SK-N-SH (cell line): ENCODE data around the gene NCAM2. TPM values are rescaled to one million over a fixed set of nuclear protein-coding genes. Genes with fewer than 3 reads are reported as not detected.

Experiments used
- CTCF ChIA-PET: fragments of 300-600, 350-600 bp; formaldehyde crosslinking; extraction: SDS; loops from one replicate; lab custom pipeline; 2021; lab: Yijun Ruan, JAX
- POLR2A ChIA-PET: fragments of 350-600 bp; sonication (Branson Sonifier 250); formaldehyde crosslinking; extraction: SDS; loops from one replicate; lab custom pipeline; 2020; ENCODE audit warnings: antibody characterized with exemption, inconsistent platforms; lab: Yijun Ruan, JAX
- DNase-seq: peaks from one replicate; pipeline ENCODE4 v3.0.0; 2012
- H2AFZ ChIP-seq: fragments of 200-600 bp; sonication (generic); 2 replicates; pipeline ENCODE4 v1.8.1; 2016; ENCODE audit warnings: antibody characterized with exemption, mild to moderate bottlenecking, low read depth
- H3F3A ChIP-seq: fragments of 200-600 bp; sonication (generic); replicated peaks from 2 replicates; pipeline ENCODE3; 2016; ENCODE audit warnings: antibody characterized with exemption, mild to moderate bottlenecking; ENCODE audit not compliant: insufficient read depth
- H3K27ac ChIP-seq, 2 experiments: fragments of 200-500 bp in 1 of 2; fragments of 200-600 bp in 1 of 2; sonication (Bioruptor generic) in 1 of 2; sonication (generic), shearing (Covaris generic) in 1 of 2; 2 replicates each; pipeline versions ENCODE4 v1.5.1 to v1.6.1; 2014 to 2016; ENCODE audit warnings: low read depth in 2 of 2, inconsistent platforms in 1 of 2, low read length in 1 of 2, mild to moderate bottlenecking in 1 of 2, mixed read lengths in 1 of 2
- H3K27me3 ChIP-seq: fragments of 200-600 bp; sonication (generic), shearing (Covaris generic); 2 replicates; pipeline ENCODE4 v1.6.1; 2016; ENCODE audit warnings: mixed run types; ENCODE audit not compliant: insufficient read depth
- H3K36me3 ChIP-seq, 2 experiments: fragments of 200-500 bp in 1 of 2; fragments of 200-600 bp in 1 of 2; sonication (Bioruptor generic) in 1 of 2; sonication (generic) in 1 of 2; replicated peaks in 1 of 2; 2 replicates each; pipeline versions ENCODE3 to v1.5.1; 2014 to 2016; ENCODE audit warnings: low read length in 1 of 2, mild to moderate bottlenecking in 1 of 2; ENCODE audit not compliant: insufficient read depth in 2 of 2, control insufficient read depth in 1 of 2
- H3K4me1 ChIP-seq, 2 experiments: fragments of 200-500 bp in 1 of 2; fragments of 200-600 bp in 1 of 2; sonication (Bioruptor generic) in 1 of 2; sonication (generic), shearing (Covaris generic) in 1 of 2; 2 replicates each; pipeline versions ENCODE4 v1.5.1 to v1.6.1; 2014 to 2016; ENCODE audit warnings: low read depth in 1 of 2, low read length in 1 of 2, mixed run types in 1 of 2; ENCODE audit not compliant: insufficient read depth in 2 of 2, control insufficient read depth in 1 of 2
- H3K4me2 ChIP-seq: fragments of 200-600 bp; sonication (generic), shearing (Covaris generic); 2 replicates; pipeline ENCODE4 v1.6.1; 2017; ENCODE audit warnings: mixed run types
- H3K4me3 ChIP-seq, 2 experiments: fragments of 200-500 bp in 1 of 2; fragments of 200-600 bp in 1 of 2; sonication (Bioruptor generic) in 1 of 2; sonication (generic), shearing (Covaris generic) in 1 of 2; 2 replicates each; pipeline versions ENCODE4 v1.5.1 to v1.8.1; 2014 to 2016; ENCODE audit warnings: low read depth in 2 of 2, inconsistent platforms in 1 of 2, low read length in 1 of 2, mild to moderate bottlenecking in 1 of 2, mixed read lengths in 1 of 2, moderate library complexity in 1 of 2
- H3K79me2 ChIP-seq: fragments of 200-600 bp; sonication (generic); 2 replicates; pipeline ENCODE4 v1.8.1; 2017; ENCODE audit warnings: mild to moderate bottlenecking; ENCODE audit not compliant: insufficient read depth
- H3K9ac ChIP-seq: fragments of 200-600 bp; sonication (generic); 2 replicates; pipeline ENCODE4 v1.6.1; 2017; ENCODE audit warnings: mixed run types
- H3K9me2 ChIP-seq: fragments of 200-600 bp; sonication (generic); 2 replicates; pipeline ENCODE4 v1.6.1; 2017; ENCODE audit warnings: mixed run types
- H3K9me3 ChIP-seq: fragments of 200-600 bp; sonication (generic); 2 replicates; pipeline ENCODE4 v1.6.1; 2017; ENCODE audit warnings: mixed run types, mild to moderate bottlenecking, moderate library complexity
- H4K20me1 ChIP-seq: fragments of 200-600 bp; sonication (generic); 2 replicates; pipeline ENCODE4 v1.6.1; 2017; ENCODE audit warnings: mild to moderate bottlenecking, mixed run types; ENCODE audit not compliant: insufficient read depth
- CHD2 ChIP-seq: fragments of 150-350 bp; IDR thresholded peaks from 2 replicates; pipeline ENCODE4 v1.6.1; 2018; ENCODE audit warnings: low read length; ENCODE audit not compliant: partially characterized antibody
- ELF1 ChIP-seq: IDR thresholded peaks from 2 replicates; pipeline ENCODE4 v1.4.0; 2012
- MEF2A ChIP-seq: IDR thresholded peaks from 2 replicates; pipeline ENCODE4 v1.4.0; 2012; ENCODE audit warnings: low read depth, borderline replicate concordance
- MXI1 ChIP-seq: IDR thresholded peaks from 2 replicates; pipeline ENCODE4 v1.6.1; 2012; ENCODE audit warnings: mild to moderate bottlenecking, low read depth, low read length, improper control_type of control experiment
- POLR2AphosphoS5 ChIP-seq: IDR thresholded peaks from 2 replicates; pipeline ENCODE4 v1.6.1; 2012; ENCODE audit warnings: low read depth, low read length
- RAD21 ChIP-seq: IDR thresholded peaks from 2 replicates; pipeline ENCODE4 v1.6.1; 2012; ENCODE audit warnings: mild to moderate bottlenecking, low read length
- RXRA ChIP-seq: IDR thresholded peaks from 2 replicates; pipeline ENCODE4 v1.4.0; 2012; ENCODE audit warnings: low read depth, mild to moderate bottlenecking, borderline replicate concordance
- SMC3 ChIP-seq: IDR thresholded peaks from 2 replicates; pipeline ENCODE4 v1.6.1; 2012; ENCODE audit warnings: low read depth, low read length, improper control_type of control experiment
- TAF1 ChIP-seq: IDR thresholded peaks from 2 replicates; pipeline ENCODE4 v1.6.1; 2012; ENCODE audit warnings: low read depth, mild to moderate bottlenecking, low read length, moderate library complexity, borderline replicate concordance
- TCF12 ChIP-seq: IDR thresholded peaks from 2 replicates; pipeline ENCODE4 v1.4.0; 2012
- WGBS: methylation state at CpG from one replicate; pipeline ENCODE4 v1.1.6; 2017; ENCODE audit warnings: low lambda C conversion rate; 5-methylcytosine and 5-hydroxymethylcytosine counted together
- polyA plus RNA-seq, 3 experiments: library from polyadenylated mRNA; depleted of rRNA; stranded (reverse); fragments of >200 nt; gene quantifications; 2 replicates each; pipeline ENCODE4 v1.2.3, GENCODE V29; 2012
- TF ChIP-seq, protein P1 (sequence below): IDR thresholded peaks from 2 replicates; pipeline ENCODE4 v1.4.0; 2012; ENCODE audit warnings: low read depth
- TF ChIP-seq, protein P2 (sequence below): IDR thresholded peaks from 2 replicates; pipeline ENCODE4 v1.4.0; 2012; ENCODE audit warnings: low read depth, borderline replicate concordance
- TF ChIP-seq, protein P3 (sequence below): IDR thresholded peaks from 2 replicates; pipeline ENCODE4; 2012

NCAM2 gene
- polyA plus RNA-seq, 1 of the 3 experiments (the other 2 are of a cell fraction), result 2.1 TPM

DNA sequence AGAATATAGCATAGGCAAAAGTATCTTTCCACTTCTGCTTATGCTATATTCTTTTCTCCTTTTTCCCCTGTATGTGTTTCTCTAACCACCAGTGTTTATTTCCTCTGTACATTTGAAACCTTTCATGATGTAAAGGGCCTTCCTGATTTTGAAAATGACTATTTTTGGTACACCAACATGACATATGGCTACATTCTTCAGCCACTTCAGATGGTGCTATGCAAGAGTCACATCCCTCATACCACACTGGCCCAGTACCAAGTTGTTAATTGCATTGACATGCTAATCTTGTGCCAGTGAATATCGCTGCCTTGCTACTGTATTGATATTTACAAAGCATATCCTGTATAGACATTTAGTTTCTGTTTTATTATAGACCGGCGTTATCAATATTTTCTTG, 408.7 kb downstream of the NCAM2 start:
- Histone ChIP-seq H3K9ac (no peak overlapping the region), H3K9me3 (no peaks in the 10 kb centered on the region; the same call in 1 of the 2 replicates), H3K4me2 (no peak overlapping the region), H2AFZ (no peak overlapping the region), H3K27me3 (no peaks in the 10 kb centered on the region), H4K20me1 (no peaks in the 10 kb centered on the region), H3K9me2 (no peaks in the 10 kb centered on the region), H3K4me3 (no peak overlapping the region), H3K79me2 (no peaks in the 10 kb centered on the region), H3F3A (no peaks in the 10 kb centered on the region), H3K27ac (no peak overlapping the region), H3K36me3 (no peaks in the 10 kb centered on the region), H3K4me1 (peaks cover 0 to under 1% of the 10 kb centered on the region in 2 experiments; a peak in 2 of 4 replicates)
- WGBS, result 91% methylated on average over 3 of the region's 3 CpGs
- TF ChIP-seq ELF1 (no peak), POLR2AphosphoS5 (no peak), MEF2A (no peak), TAF1 (no peak), TCF12 (no peak)
- POLR2A ChIA-PET, result no interaction called here
- no peak for DNase-seq
- CTCF ChIA-PET, result no interaction called here

DNA sequence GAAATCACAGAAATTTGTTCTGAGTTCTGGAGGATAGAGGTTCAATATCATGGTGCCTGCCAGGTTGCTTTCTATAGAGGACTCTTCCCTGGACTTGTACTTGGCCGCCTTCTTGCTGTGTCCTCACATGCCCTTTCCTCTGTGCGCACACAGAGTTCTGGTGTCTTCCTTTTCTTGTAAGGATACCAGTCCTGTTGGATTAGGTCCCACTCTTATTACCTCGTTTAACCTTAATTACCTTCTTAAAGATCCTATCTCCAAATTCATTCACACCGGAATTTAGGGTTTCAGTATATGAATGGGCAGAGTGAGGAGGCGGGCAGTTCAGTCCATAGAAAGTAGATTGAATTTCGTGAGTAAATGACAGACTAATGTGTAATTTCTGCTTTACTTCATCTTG, 413.9 kb downstream of the NCAM2 start:
- CTCF ChIA-PET, result interaction anchor here (1.0 kb wide), 1 partner anchor 37 kb away, joined by 3 read pairs; no protein-coding TSS in a partner anchor
- 56% methylated on average over 6 of the region's 6 CpGs for WGBS
- POLR2A ChIA-PET, result no interaction called here

More for the DNA sequence above, 413.9 kb downstream of the NCAM2 start:
- no peaks in the 10 kb centered on the region; the same call in 1 of the 2 replicates for H3K9me3 ChIP-seq
- TF ChIP-seq, protein P1, sequence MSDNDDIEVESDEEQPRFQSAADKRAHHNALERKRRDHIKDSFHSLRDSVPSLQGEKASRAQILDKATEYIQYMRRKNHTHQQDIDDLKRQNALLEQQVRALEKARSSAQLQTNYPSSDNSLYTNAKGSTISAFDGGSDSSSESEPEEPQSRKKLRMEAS, result no peak
- no peak for TF ChIP-seq MXI1
- TF ChIP-seq SMC3, result no peak
- no peak for TF ChIP-seq RAD21
- TF ChIP-seq RXRA, result no peak
- TF ChIP-seq, protein P2, sequence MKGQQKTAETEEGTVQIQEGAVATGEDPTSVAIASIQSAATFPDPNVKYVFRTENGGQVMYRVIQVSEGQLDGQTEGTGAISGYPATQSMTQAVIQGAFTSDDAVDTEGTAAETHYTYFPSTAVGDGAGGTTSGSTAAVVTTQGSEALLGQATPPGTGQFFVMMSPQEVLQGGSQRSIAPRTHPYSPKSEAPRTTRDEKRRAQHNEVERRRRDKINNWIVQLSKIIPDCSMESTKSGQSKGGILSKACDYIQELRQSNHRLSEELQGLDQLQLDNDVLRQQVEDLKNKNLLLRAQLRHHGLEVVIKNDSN, result no peak
- no peak for TF ChIP-seq CHD2
- TF ChIP-seq, protein P3, sequence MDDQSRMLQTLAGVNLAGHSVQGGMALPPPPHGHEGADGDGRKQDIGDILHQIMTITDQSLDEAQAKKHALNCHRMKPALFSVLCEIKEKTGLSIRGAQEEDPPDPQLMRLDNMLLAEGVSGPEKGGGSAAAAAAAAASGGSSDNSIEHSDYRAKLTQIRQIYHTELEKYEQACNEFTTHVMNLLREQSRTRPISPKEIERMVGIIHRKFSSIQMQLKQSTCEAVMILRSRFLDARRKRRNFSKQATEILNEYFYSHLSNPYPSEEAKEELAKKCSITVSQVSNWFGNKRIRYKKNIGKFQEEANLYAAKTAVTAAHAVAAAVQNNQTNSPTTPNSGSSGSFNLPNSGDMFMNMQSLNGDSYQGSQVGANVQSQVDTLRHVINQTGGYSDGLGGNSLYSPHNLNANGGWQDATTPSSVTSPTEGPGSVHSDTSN, result no peak
- TF ChIP-seq ELF1, result no peak
- TF ChIP-seq TCF12, result no peak
- H3K27me3 ChIP-seq, result no peaks in the 10 kb centered on the region
- DNase-seq, result no peak
- H3K4me1 ChIP-seq, result peaks cover 0 to 3% of the 10 kb centered on the region in 2 experiments; a peak in 2 of 4 replicates
- H3K9me2 ChIP-seq, result no peaks in the 10 kb centered on the region
- H3K79me2 ChIP-seq, result no peaks in the 10 kb centered on the region
- H3K9ac ChIP-seq, result no peak overlapping the region
- H3K4me3 ChIP-seq, result no peak overlapping the region
- H3F3A ChIP-seq, result no peaks in the 10 kb centered on the region
- H3K27ac ChIP-seq, result no peak overlapping the region
- no peaks in the 10 kb centered on the region for H4K20me1 ChIP-seq
- no peaks in the 10 kb centered on the region for H3K36me3 ChIP-seq
- H3K4me2 ChIP-seq, result no peak overlapping the region
- no peak overlapping the region for H2AFZ ChIP-seq
